Renal cortical epithelial cell (primary cell): ENCODE measurements around the gene ETFBKMT. TPM values are rescaled to one million over a fixed set of nuclear protein-coding genes. Genes with fewer than 3 reads are reported as not detected.
A peak's percentile ranks its signal among the peaks of the same experiment; 100 is the strongest.
"Not testable (repeated sequence)": the region's sequence is repeated elsewhere in the genome, so short reads cannot be mapped to it uniquely, and the experiment has no call there.

ENCODE experiments used
- DNase-seq: peaks from one replicate; pipeline ENCODE4 v3.0.0-alpha.2; 2011; ENCODE audit warnings: low read depth
- total RNA-seq: library from RNA; depleted of rRNA; stranded (reverse); fragments of >200 nt; gene quantifications from 2 replicates; pipeline ENCODE4 v1.2.3, GENCODE V29; 2014

ETFBKMT gene
- total RNA-seq, 1 donor from 2014 or later: 4.3 TPM

DNA sequence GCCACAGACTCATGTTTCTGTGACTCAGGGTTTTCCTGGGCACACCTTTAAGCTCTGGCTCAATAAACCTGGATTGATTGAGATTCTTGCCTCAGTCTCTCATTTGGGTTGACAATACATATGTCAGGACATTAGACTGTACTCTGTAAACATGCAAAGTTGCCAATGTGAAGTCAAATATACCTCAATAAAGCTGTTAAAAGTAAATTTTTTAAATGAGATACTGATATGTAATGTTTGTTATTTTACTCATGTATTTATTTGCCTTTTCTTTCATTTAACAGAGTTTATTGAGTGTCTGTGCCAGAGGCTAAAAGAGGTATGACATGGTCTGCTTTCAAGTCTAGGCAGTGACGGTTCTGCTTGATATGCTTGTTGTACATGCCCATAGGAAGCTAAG, 3.7 kb upstream of the ETFBKMT start:
- no peak for DNase-seq

DNA sequence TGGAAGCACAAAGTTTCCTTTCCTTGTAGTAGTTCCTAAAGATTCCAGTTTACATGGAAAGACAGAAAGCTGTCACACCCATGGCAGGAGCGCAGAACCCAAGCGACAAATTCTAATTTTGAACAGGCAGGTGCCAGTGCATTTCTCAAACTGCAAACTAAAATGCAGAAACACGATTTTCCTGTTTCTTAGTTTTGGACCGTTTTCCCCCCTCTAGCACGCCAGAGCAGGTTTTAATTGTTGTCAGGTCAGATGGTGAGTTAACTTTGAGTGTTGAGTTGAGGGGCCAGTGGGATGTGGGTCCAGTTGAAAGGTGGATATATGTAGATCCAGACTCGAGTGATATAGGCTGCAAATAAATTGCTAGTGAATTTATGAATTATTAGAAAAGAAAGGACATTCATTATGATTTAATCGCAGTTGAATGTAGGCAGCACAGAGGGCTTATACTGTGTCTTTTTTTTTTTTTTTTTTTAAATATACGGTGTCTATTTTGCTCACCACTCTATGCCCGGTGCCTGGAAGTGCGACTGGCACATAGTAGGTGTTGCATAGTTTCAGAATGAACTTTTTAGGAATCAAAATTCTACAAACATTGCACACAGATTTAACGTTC, 909 bp upstream of the ETFBKMT start:
- DNase-seq: no peak

DNA sequence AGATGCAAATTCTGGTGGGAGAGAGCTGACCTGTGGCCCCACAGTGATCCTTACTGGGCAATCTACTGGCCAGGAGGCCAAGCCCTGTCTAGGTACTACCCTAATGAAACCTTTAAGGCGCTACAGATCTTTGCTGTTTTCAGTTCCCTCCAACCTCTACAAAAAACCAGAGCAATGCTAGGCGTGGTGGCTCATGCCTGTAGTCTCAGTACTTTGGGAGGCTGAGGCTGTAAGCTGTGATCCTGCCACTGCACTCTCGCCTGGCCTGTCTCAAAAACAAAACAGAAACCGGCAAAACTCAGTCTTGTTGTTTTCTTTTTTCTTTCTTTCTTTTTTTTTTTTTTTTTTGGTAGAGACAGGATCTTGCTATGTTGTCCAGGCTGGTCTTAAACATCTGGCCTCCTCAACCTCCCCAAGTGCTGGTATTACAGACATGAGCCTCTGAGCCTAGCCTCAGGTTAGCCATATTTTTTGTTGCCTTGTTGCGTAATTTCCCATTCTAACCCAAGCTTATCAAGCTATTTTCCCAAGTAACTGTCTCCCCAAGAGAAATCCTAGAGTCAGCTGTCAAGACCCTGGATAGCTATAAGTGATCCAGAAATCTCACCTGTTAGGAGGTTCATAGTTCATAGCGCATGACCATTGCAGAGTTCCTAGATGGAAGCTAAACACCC, 2.8 kb downstream of the ETFBKMT start:
- no peak for DNase-seq

DNA sequence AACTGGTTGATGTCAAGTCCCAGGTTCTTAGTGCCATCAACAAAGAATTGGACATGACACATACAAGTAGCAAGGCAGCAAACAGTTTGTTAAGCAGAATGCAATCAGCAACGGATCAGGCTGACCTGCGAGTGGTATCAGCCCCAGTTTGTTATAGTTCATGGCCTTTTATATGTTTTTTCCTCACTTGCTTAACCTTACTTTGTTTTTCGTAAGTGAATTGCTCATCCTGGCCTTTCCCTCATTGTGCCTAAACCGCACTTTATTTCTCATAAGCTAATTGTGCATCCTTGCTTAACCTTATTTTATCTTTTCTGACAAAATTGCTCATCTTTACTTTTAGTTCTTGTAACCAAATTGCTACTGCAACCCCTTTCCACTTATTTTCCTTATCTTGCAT, 4.1 kb downstream of the ETFBKMT start:
- DNase-seq: no peak

DNA sequence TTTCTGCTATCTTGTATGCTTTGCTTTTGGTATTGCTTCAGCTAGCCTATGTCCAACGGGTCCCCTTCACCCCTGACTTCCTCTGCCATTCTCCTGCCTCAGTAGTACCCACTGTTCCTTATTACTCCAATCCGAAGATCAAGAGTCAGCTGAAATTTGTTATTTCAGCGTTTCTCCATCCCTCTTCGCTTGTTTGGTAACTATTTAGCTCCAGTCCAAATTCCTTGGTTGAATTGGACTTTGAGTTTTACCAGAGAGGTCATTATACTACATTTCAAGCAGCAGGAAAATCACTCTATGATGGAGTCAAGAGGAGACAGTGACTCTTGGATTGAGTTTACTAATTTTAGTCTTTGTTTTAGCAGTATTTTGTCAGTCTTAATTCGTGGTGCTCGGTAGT, 4.5 kb downstream of the ETFBKMT start:
- no peak for DNase-seq

DNA sequence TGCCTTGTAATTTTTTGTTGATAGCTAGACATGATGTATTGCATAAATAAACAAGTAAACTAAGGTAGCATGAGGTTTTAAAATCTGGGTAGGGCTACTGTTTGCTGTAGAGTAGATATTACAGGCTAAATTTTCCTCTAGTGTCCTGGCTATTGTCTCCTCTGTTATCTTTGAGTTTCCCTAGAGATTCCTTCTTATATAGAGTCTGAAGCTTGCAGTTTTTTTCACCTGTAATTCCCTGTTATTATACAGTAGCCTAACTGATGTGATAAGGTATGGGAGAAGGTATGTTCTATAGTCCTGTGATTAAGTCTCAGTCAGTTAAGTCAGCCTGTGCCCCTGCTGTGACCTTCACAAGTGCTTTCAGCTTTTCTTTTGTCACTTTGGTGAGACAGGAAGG, 9.5 kb downstream of the ETFBKMT start:
- no peak for DNase-seq

DNA sequence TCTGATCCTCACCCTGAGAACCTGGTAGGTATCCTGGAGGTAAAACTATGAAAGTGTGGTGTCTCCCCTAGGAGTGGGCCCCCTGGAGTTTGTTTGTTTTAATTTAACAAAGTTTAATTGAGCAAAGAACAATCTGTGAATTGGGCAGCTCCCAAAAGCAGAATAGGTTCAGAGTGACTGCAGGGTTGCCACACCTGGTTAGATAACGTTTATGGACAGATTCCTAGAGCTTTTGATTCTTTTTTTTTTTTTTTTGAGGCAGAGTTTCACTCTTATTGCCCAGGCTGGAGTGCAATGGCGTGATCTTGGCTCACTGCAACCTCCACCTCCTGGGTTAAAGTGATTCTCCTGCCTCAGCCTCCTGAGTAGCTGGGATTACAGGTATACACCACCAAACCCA, 10.1 kb downstream of the ETFBKMT start:
- DNase-seq: not testable (repeated sequence)

DNA sequence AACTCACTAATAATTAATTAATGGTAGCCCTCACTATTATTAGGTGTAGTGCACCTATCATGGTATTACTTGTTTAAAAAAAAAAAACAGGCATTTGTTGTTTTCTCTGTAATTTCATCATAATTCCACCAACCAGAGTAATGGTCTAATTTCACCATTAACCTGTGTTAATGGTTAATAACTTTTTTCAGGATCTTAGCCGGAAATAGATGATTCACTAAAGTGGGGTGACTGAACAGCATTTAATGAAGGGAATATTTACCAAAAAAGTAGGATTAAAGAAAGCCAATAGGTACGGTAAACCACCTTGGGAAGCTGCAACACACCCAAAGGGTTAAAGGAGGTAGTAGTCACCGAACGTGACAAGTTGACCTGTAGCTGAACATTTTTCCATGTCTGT, 13.0 kb downstream of the ETFBKMT start:
- DNase-seq: peak; percentile 92

DNA sequence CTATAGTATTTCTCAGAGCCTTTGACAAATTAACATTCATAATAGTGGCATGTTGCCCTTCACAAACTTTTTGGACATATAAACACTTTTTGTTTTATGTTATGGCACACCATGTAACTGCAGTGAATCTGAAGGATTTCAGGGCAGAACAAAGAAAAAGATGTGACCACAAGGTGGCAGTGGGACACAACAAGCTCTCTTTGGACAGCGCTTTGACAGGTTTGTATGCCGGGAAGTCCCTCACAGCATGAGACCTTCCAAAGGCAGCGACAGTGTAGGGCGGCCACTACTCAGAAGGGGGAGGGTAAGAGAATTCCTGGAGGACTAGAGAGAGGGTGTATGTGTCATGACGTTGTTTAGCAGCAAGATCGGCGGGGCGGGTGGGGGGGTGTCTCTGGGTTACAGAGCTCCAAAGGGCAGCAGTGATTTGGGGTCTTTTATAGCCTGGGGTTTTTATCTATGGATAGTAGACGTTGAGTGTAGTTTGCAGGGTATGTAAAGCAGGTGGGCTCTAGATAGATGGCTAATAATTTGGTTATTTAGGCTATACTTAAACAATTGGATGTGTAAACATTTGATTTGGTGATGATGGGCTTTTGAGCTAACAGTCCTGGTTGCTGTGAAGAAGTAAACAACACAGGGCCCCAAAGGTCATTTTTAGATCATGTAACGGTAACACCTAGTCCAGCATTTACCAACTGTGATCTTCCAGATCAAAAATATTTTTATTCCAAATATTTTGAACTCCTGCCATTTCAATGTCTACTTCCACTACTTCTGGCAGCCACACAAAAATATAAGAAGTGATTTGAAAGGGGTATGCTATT, 22.9 kb downstream of the ETFBKMT start:
- peak; percentile 64 for DNase-seq

DNA sequence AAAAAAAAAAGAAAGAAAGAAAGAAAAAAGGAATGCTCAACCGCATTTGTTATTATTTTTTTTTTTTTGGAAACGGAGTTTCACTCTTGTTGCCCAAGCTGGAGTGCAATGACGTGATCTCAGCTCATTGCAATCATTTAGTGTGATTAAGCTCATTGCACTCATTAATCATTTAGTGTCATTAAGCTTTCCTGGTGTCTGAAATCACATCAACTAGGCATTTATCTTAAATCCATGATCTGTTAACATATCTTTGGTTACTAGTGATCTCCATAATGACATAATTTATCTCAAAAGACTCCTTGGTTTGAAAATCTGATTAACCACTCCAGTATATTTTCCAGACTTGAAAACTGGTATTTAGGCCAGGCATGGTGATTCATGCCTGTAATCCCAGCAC, 26.3 kb downstream of the ETFBKMT start:
- DNase-seq: no peak

DNA sequence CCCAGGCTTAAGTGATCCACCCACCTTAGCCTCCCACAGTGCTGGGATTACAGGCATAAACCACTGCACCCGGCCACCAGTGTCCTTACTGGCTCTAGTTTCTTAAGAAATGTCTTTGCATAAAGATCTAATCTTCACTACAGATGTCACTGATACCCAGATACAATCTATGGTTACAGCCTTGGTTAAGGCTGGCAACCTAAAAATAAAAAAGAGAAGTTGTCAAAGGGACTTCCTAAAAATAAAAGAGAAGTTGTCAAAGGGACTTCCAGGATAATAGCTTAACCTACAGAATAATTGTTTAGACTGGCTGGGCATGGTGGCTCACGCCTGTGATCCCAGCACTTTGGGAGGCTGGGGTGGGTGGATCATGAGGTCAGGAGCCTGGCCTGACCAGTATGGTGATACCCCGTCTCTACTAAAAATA, 27.6 kb downstream of the ETFBKMT start:
- no peak for DNase-seq

DNA sequence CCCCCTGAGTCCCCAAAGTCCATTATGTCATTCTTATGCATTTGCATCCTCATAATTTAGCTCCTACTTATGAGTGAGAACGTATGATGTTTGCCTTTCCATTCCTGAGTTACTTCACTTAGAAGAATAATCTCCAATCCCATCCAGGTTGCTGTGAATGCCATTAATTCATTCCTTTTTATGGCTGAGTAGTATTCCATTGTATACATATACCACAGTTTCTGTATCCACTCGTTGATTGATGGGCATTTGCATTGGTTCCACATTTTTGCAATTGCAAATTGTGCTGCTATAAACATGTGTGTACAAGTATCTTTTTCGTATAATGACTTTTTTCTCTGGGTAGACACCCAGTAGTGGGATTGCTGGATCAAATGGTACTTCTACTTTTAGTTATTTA, 30.4 kb downstream of the ETFBKMT start:
- not testable (repeated sequence) for DNase-seq

DNA sequence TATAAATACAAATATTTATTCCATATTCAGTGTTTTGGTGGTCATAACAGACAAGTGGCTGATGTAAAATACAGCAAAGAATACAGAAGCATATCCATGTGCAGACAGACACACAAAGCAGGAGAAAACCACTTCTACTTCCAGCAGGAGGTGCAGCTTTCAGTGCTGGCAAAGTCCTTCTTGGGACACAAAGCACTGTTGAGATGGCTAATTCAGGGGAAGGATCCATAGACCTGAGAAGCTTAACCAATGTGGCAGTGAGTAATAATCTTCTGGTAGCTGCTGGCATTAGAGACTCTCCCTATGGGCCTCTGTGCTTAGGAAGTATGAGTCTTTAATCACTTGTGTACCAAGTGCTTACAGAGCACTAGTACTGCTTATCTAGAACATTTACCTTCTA, 42.6 kb downstream of the ETFBKMT start:
- DNase-seq: peak; percentile 40

DNA sequence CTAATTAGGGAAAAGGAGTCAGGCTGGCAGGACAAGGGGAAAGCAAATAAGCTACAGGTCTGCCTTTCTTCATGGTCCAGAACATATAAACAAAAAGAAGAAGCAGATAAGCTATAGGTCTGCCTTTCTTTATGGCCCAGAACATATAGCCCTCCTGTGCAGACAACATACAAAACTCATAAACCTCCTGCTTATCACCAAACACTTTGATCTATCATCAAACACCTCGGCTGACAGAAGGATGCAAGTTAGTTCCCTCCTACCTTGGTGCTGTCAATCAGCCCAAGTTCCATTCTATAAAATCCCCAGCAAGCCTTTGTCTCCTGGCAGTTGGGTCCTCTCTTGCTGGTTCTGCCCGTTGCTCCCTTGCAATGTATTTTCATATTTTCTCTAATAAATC, 46.1 kb downstream of the ETFBKMT start:
- no peak for DNase-seq

DNA sequence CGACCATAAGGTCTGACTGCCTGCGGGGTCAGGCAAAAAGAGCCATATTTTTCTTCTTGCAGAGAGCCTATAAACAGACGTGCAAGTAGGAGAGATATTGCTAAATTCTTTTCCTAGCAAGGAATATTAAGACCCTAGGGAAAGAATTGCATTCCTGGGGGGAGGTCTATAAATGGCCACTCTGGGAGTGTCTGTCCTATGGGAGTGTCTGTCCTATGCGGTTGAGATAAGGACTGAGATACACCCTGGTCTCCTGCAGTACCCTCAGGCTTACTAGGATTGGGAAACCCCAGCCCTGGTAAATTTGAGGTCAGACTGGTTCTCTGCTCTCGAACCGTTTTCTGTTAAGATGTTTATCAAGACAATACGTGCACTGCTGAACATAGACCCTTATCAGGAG, 48.6 kb downstream of the ETFBKMT start:
- DNase-seq: not testable (repeated sequence)

DNA sequence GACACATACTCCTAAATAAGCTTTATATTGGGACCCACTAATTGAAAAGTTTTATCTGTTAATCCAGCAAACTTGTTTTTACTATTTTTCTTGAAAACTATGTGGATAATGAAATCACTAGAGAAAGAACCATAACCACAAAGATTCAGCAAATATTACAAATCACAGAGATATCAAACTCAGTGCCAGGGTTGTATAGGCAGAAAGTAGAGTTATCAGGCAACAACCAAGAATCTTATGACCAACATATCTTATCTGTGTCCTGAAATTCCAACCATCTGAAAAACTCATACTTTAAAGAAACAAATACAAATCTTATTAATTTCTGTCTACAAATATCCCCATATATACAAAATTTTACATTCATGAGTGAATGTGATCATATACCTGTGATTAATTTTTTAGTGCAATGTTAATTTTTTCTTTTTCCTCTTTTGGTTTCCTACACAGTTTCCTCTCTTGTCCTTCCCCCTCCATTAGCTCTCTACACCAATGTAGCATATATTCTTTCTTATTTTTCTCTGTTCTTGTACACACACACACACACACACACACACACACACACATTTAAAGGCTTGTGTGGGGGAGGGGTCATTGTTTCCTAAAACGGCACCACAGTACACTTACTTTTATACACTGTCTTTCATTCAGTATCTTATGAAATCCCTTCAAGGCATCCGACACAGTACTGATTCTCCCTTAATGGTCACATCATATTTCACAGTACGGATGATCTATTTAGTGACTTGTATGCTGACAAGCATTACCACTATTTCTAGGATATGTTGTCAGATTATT, 50.7 kb downstream of the ETFBKMT start:
- DNase-seq: no peak

DNA sequence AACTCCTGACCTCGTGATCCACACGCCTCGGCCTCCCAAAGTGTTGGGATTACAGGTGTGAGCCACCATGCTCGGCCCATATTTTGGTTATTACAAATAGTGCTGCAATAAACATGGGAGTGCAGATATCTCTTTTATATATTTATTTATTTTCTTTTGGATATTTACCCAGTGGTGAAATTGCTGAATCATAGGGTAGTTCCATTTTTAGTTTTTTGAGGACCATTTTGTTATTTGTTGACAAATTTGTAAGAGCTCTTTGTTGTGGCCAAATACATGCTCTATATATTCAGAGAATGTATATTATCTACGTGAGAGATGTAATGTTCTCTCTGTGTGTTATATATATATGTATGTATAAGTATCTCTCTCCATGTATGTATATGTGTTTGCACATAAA, 53.4 kb downstream of the ETFBKMT start:
- DNase-seq: no peak

DNA sequence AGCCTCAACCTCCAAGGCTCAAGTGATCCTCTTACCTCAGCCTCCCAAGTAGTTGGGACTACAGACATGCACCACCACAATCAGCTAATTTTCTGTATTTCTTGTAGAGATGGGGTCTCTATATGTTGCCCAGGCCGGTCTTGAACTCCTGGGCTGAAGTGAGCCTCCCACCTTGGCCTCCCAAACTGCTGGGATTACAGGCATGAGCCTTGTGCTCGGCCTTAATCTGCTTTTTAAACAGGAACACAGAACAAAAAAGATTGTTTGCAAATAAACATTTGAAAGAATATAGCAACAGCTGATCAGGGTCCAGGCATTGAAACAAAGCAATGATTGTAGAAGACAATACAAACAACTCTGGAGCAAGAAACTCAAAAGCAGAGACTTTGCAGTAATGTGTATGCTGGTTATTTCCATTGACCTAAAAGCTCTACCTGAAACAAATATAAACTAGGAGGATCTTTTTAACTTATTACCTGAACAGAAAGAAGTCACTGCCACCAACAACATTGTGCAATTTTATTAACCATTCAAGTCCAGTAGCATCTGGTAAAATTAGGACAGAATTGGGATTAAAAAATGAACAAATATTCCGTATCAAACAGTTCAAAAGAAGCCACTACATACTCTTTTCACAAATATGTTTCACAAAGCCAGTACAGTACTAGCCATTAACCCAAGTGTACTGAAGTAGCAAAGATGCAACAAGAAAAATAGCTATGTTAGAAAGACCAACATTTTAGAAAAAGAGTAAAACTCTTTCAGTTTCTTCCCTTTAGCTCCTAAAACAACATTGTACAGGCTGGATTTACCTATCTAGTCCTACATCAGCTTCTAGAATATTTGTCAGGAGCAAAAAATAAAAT, 55.2 kb downstream of the ETFBKMT start:
- DNase-seq: no peak

DNA sequence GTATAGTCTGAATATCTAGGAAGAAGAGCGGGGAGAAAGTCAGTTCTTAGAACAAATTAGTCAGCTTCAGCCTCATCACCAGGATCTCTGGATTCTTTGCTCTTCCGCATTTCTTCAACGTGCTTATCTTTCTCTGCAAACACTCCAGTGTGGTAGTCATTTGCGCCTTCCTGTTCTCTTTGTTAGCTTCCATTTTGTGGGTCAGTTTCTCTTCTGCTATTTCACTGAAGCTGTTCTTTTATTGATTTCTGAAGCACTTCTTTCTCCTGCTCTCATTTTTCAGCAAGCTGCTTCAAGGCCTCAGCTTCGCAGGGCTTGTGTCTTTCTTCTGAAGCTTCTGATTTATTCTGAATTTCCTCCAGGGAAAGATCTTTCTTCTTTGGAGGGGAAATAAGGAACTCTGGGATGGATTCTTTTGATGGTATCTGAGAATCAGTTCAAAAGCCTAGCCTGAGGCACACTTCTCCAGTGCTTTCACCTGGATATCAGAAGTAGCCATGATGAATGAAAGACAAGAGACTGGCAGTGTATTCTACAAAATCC, 55.9 kb downstream of the ETFBKMT start:
- no peak for DNase-seq

DNA sequence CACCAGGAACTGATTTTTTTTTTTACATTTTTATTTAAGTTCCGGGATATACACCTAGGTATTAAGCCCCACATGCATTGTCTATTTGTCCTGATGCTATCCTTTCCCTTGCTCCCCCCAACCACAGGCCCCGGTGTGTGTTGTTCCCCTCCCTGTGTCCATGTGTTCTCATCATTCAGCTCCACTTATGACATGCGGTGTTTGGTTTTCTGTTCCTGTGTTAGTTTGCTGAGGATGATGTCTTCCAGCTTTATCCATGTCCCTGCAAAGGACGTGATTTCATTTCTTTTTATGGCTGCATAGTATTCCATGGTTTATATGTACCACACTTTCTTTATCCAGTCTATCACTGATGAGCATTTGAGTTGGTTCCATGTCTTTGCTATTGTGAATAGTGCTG, 57.5 kb downstream of the ETFBKMT start:
- DNase-seq: not testable (repeated sequence)
